ENCODE data around the gene CUBN. TPM values are rescaled to one million over a fixed set of nuclear protein-coding genes. Genes with fewer than 3 reads are reported as not detected.

Gene CUBN
- total RNA-seq, 3 donors from 2014 or later (not counting 1 experiment from before 2014, with no cell fraction given): 4.7 to 5.6 (median 5.1) TPM

GRCh38 chr10:16788778-16789177 is 340.8 kb downstream of the CUBN start:
- Mint-ChIP-seq H3K9me3 (no peaks in the 10 kb centered on the region), H3K36me3 (no peaks in the 10 kb centered on the region), H3K4me3 (no peak overlapping the region), H3K27me3 (ENCODE audit: low read depth in 2 of 2) (no peaks in the 10 kb centered on the region), H3K27ac (peak overlapping the region; percentile 92 to 93), H3K4me1 (peaks cover 45 to 49% of the 10 kb centered on the region in 2 donors)
- WGBS (ENCODE audit: insufficient coverage): 91% methylated on average over 3 of the region's 3 CpGs
- intact Hi-C loops (cut with micrococcal nuclease): no loop called here
- H3K36me3 ChIP-seq (ENCODE audit: control insufficient read depth, insufficient read depth, low read length): peaks cover 2% of the 10 kb centered on the region
- no peak for TF ChIP-seq CTCF (IDR thresholded peaks at IDR 0.05)
- peaks cover 23% of the 10 kb centered on the region for H3K4me1 ChIP-seq (ENCODE audit: control insufficient read depth, insufficient read depth, low read length)
- DNase-seq: no peak
- H3K27me3 ChIP-seq (ENCODE audit: control insufficient read depth, insufficient read depth, low read length): no peaks in the 10 kb centered on the region
- ATAC-seq: no peak
- H3K4me3 ChIP-seq (ENCODE audit: low read length): no peak overlapping the region
- H3K27ac ChIP-seq (ENCODE audit: low read length): peak overlapping the region; percentile 84
- H3K9me3 ChIP-seq (ENCODE audit: control insufficient read depth, insufficient read depth, low read length): no peaks in the 10 kb centered on the region

GRCh38 chr10:16788125-16788524 is 341.5 kb downstream of the CUBN start:
- Histone ChIP-seq H3K9me3 (ENCODE audit: control insufficient read depth, insufficient read depth, low read length) (no peaks in the 10 kb centered on the region), H3K4me1 (ENCODE audit: control insufficient read depth, insufficient read depth, low read length) (peaks cover 23% of the 10 kb centered on the region), H3K36me3 (ENCODE audit: control insufficient read depth, insufficient read depth, low read length) (peaks cover 2% of the 10 kb centered on the region), H3K27ac (ENCODE audit: low read length) (peak overlapping the region; percentile 84), H3K4me3 (ENCODE audit: low read length) (no peak overlapping the region), H3K27me3 (ENCODE audit: control insufficient read depth, insufficient read depth, low read length) (no peaks in the 10 kb centered on the region)
- H3K4me3 Mint-ChIP-seq: peak overlapping the region; percentile 67
- no peaks in the 10 kb centered on the region for H3K36me3 Mint-ChIP-seq
- H3K9me3 Mint-ChIP-seq: no peaks in the 10 kb centered on the region
- peak overlapping the region; percentile 92 to 93 for H3K27ac Mint-ChIP-seq
- TF ChIP-seq CTCF (IDR thresholded peaks at IDR 0.05): no peak
- H3K27me3 Mint-ChIP-seq (ENCODE audit: low read depth in 2 of 2): no peaks in the 10 kb centered on the region
- intact Hi-C loops (cut with micrococcal nuclease): no loop called here
- H3K4me1 Mint-ChIP-seq: peaks cover 40 to 49% of the 10 kb centered on the region in 2 donors
- 85% methylated on average over 6 of the region's 6 CpGs for WGBS (ENCODE audit: insufficient coverage)
- DNase-seq (peak in 1 of 2 donors; percentile 57), ATAC-seq (peak in 1 of 3 donors; percentile 22)

GRCh38 chr10:16787361-16787791 is 342.2 kb downstream of the CUBN start:
- Mint-ChIP-seq H3K4me3 (peak overlapping the region; percentile 67), H3K27ac (peak overlapping the region; percentile 92 to 93), H3K36me3 (no peaks in the 10 kb centered on the region), H3K27me3 (ENCODE audit: low read depth in 2 of 2) (no peaks in the 10 kb centered on the region), H3K9me3 (no peaks in the 10 kb centered on the region), H3K4me1 (peaks cover 38 to 49% of the 10 kb centered on the region in 2 donors)
- DNase-seq (peak; percentile 42 to 89), ATAC-seq (peak; percentile 92 to 96 (median 94))
- no peak overlapping the region for H3K4me3 ChIP-seq (ENCODE audit: low read length)
- no peaks in the 10 kb centered on the region for H3K9me3 ChIP-seq (ENCODE audit: control insufficient read depth, insufficient read depth, low read length)
- H3K36me3 ChIP-seq (ENCODE audit: control insufficient read depth, insufficient read depth, low read length): peaks cover 2% of the 10 kb centered on the region
- peak overlapping the region; percentile 84 for H3K27ac ChIP-seq (ENCODE audit: low read length)
- H3K4me1 ChIP-seq (ENCODE audit: control insufficient read depth, insufficient read depth, low read length): peaks cover 23% of the 10 kb centered on the region
- intact Hi-C loops (cut with micrococcal nuclease): loop anchor here (1.0 kb wide), 1 partner anchor 30 kb away; the partner anchor contains the start of gene RSU1
- WGBS (ENCODE audit: insufficient coverage): 65% methylated on average over 10 of the region's 12 CpGs
- no peak for TF ChIP-seq CTCF (IDR thresholded peaks at IDR 0.05)
- no peaks in the 10 kb centered on the region for H3K27me3 ChIP-seq (ENCODE audit: control insufficient read depth, insufficient read depth, low read length)

- H3K27ac Mint-ChIP-seq: peak overlapping the region in 1 of 2 donors; percentile 29
Measured at GRCh38 chr10:16780338-16780880, 349.2 kb downstream of the CUBN start.

More at GRCh38 chr10:16780338-16780880, 349.2 kb downstream of the CUBN start:
- Mint-ChIP-seq H3K4me1 (peaks cover 25 to 39% of the 10 kb centered on the region in 2 donors), H3K36me3 (no peaks in the 10 kb centered on the region), H3K9me3 (no peaks in the 10 kb centered on the region), H3K4me3 (no peak overlapping the region), H3K27me3 (ENCODE audit: low read depth in 2 of 2) (no peaks in the 10 kb centered on the region)
- H3K27me3 ChIP-seq (ENCODE audit: control insufficient read depth, insufficient read depth, low read length): no peaks in the 10 kb centered on the region
- H3K27ac ChIP-seq (ENCODE audit: low read length): no peak overlapping the region
- peaks cover 12% of the 10 kb centered on the region for H3K4me1 ChIP-seq (ENCODE audit: control insufficient read depth, insufficient read depth, low read length)
- 89% methylated on average over 7 of the region's 7 CpGs for WGBS (ENCODE audit: insufficient coverage)
- no peaks in the 10 kb centered on the region for H3K36me3 ChIP-seq (ENCODE audit: control insufficient read depth, insufficient read depth, low read length)
- DNase-seq: no peak
- intact Hi-C loops (cut with micrococcal nuclease): no loop called here
- TF ChIP-seq CTCF (IDR thresholded peaks at IDR 0.05): no peak
- no peak for ATAC-seq
- H3K9me3 ChIP-seq (ENCODE audit: control insufficient read depth, insufficient read depth, low read length): no peaks in the 10 kb centered on the region
- no peak overlapping the region for H3K4me3 ChIP-seq (ENCODE audit: low read length)

Measured in natural killer cell (primary cell).